GM19463 (cell line): ENCODE measurements around the gene GFY.

Experiments
- ATAC-seq: cut with Tn5 transposase; IDR thresholded peaks from one replicate; pipeline ENCODE4 v1.9.1; 2021; ENCODE audit warnings: mild to moderate bottlenecking, moderate library complexity; ENCODE audit not compliant: unreplicated experiment

Gene GFY

GRCh38 chr19:49407482-49408015 is 17.6 kb upstream of the GFY start:
- no peak for ATAC-seq

GRCh38 chr19:49408816-49409440 is 16.3 kb upstream of the GFY start:
- no peak for ATAC-seq

- ATAC-seq, result no peak
These were observed 15.7 kb upstream of the GFY start for GRCh38 chr19:49409441-49410029.

- no peak for ATAC-seq
These were observed 13.4 kb upstream of the GFY start for GRCh38 chr19:49411681-49412326.

- no peak for ATAC-seq
These were observed 11.8 kb upstream of the GFY start for GRCh38 chr19:49413348-49413747.

GRCh38 chr19:49414256-49414655 is 10.9 kb upstream of the GFY start:
- ATAC-seq, result no peak

GRCh38 chr19:49415102-49415809 is 9.9 kb upstream of the GFY start:
- ATAC-seq, result no peak

GRCh38 chr19:49415810-49416200 is 9.4 kb upstream of the GFY start:
- no peak for ATAC-seq

- ATAC-seq, result no peak
These were observed 8.1 kb upstream of the GFY start for GRCh38 chr19:49417088-49417487.

- ATAC-seq, result no peak
These were observed 6.7 kb upstream of the GFY start for GRCh38 chr19:49418511-49418910.

GRCh38 chr19:49419173-49419572 is 6.0 kb upstream of the GFY start:
- ATAC-seq, result no peak

- ATAC-seq, result no peak
These were observed 5.0 kb upstream of the GFY start for GRCh38 chr19:49420227-49420626.

- ATAC-seq, result no peak
These were observed 3.9 kb upstream of the GFY start for GRCh38 chr19:49421039-49421877.

- ATAC-seq, result no peak
These were observed 3.3 kb upstream of the GFY start for GRCh38 chr19:49421878-49422202.

GRCh38 chr19:49422407-49423070 is 2.6 kb upstream of the GFY start:
- ATAC-seq, result no peak

- ATAC-seq, result no peak
These were observed 1.9 kb upstream of the GFY start, which contains the start of gene PTH2 for GRCh38 chr19:49423071-49423984. Gene PTH2 (minus strand): TSS chr19:49423441. CDS start chr19:49423339, 102 bp downstream.

GRCh38 chr19:49423985-49424303 is 1.2 kb upstream of the GFY start:
- ATAC-seq, result no peak

- ATAC-seq, result no peak
These were observed 869 bp downstream of the GFY start for GRCh38 chr19:49425922-49426592.

GRCh38 chr19:49427339-49427738 is 2.2 kb downstream of the GFY start:
- ATAC-seq, result no peak
